B cell (primary cell): Measurements from ENCODE around the gene FAM237A. TPM values are rescaled to one million over a fixed set of nuclear protein-coding genes. Genes with fewer than 3 reads are reported as not detected.

ENCODE experiments used
- ATAC-seq: fragments of 200-7000 bp; cut with Tn5 transposase; one replicate; pipeline ENCODE4 v1.10.0; 2021; ENCODE audit warnings: low read depth, mild to moderate bottlenecking, moderate number of reproducible peaks, moderate library complexity
- CTCF ChIA-PET: fragments of 350-600 bp; sonication (Branson Sonifier 250); formaldehyde crosslinking; loops from one replicate; lab custom pipeline; 2021; ENCODE audit warnings: antibody characterized with exemption, inconsistent platforms; lab: Charles Lee
- POLR2A ChIA-PET: fragments of 350-600 bp; sonication (Branson Sonifier 250); formaldehyde crosslinking; loops from one replicate; lab custom pipeline; 2021; ENCODE audit warnings: antibody characterized with exemption; lab: Charles Lee
- DNase-seq: peaks from one replicate; pipeline ENCODE4 v3.0.0; 2013
- H2AFZ ChIP-seq: 2 replicates; pipeline ENCODE4 v1.6.1; 2012; ENCODE audit warnings: mild to moderate bottlenecking, low read depth, low read length; ENCODE audit not compliant: insufficient read depth, poor library complexity, severe bottlenecking
- H3K27ac ChIP-seq, 2 donors: 1 replicate in 1 of 2; 2 replicates in 1 of 2; pipeline ENCODE4 v1.5.1; 2012 to 2013; ENCODE audit warnings: low read length in 2 of 2, mild to moderate bottlenecking in 2 of 2, moderate library complexity in 1 of 2
- H3K27me3 ChIP-seq, 4 experiments: fragments of 200-600 bp in 1 of 4; sonication (generic) in 1 of 4; replicated peaks in 1 of 4; 1 replicate in 2 of 4; 2 replicates in 2 of 4; pipeline versions ENCODE4 v1.6.1 to v1.7.0; 2013 to 2016; ENCODE audit warnings: low read length in 3 of 4, mild to moderate bottlenecking in 2 of 4, mixed read lengths in 1 of 4, moderate library complexity in 1 of 4; ENCODE audit not compliant: insufficient read depth in 4 of 4, control insufficient read depth in 3 of 4; ENCODE audit errors: control extremely low read depth in 1 of 4
- H3K36me3 ChIP-seq, 2 experiments: replicated peaks in 1 of 2; 1 replicate in 1 of 2; 2 replicates in 1 of 2; pipeline versions ENCODE4 v1.6.1 to v1.7.1; 2013; ENCODE audit warnings: low read length in 1 of 2; ENCODE audit not compliant: insufficient read depth in 2 of 2, control insufficient read depth in 1 of 2; ENCODE audit errors: control extremely low read depth in 1 of 2, extremely low read depth in 1 of 2
- H3K4me1 ChIP-seq, 2 donors: fragments of 200-600 bp in 1 of 2; sonication (generic) in 1 of 2; 1 replicate in 1 of 2; 2 replicates in 1 of 2; pipeline versions ENCODE4 v1.5.1 to v1.6.1; 2013 to 2017; ENCODE audit warnings: low read length in 2 of 2; ENCODE audit not compliant: control insufficient read depth in 2 of 2, insufficient read depth in 2 of 2
- H3K4me2 ChIP-seq: replicated peaks from 2 replicates; pipeline ENCODE3; 2012; ENCODE audit warnings: mild to moderate bottlenecking, low read depth, low read length; ENCODE audit not compliant: poor library complexity, severe bottlenecking
- H3K4me3 ChIP-seq, 5 experiments: fragments of 200-600 bp in 1 of 5; sonication (generic) in 1 of 5; 1 replicate in 3 of 5; 2 replicates in 2 of 5; pipeline versions ENCODE4 v1.5.1 to v1.7.0; 2011 to 2016; ENCODE audit warnings: low read length in 4 of 5, mild to moderate bottlenecking in 4 of 5, low read depth in 2 of 5, control low read depth in 1 of 5, moderate library complexity in 1 of 5; ENCODE audit not compliant: insufficient read depth in 1 of 5; ENCODE audit errors: control extremely low read depth in 1 of 5, extremely low read depth in 1 of 5
- H3K79me2 ChIP-seq: fragments of 200-600 bp; sonication (generic); one replicate; pipeline ENCODE4 v1.6.0; 2016; ENCODE audit warnings: low read length; ENCODE audit not compliant: control insufficient read depth, insufficient read depth
- H3K9ac ChIP-seq: fragments of 200-600 bp; sonication (generic); 2 replicates; pipeline ENCODE4 v1.6.1; 2017; ENCODE audit warnings: mild to moderate bottlenecking, low read length, moderate library complexity
- H3K9me3 ChIP-seq, 3 donors: one replicate each; pipeline versions ENCODE4 v1.6.1 to v1.7.1; 2013; ENCODE audit warnings: low read length in 2 of 3; ENCODE audit not compliant: control insufficient read depth in 2 of 3, insufficient read depth in 1 of 3; ENCODE audit errors: control extremely low read depth in 1 of 3
- H4K20me1 ChIP-seq: 2 replicates; pipeline ENCODE4 v1.6.0; 2012; ENCODE audit warnings: mild to moderate bottlenecking, low read length; ENCODE audit not compliant: insufficient read depth, control insufficient read depth, poor library complexity, severe bottlenecking
- H3K27ac Mint-ChIP-seq: one replicate; pipeline ENCODE4 v1.8.0; 2021; ENCODE audit warnings: mixed read lengths
- H3K27me3 Mint-ChIP-seq: one replicate; pipeline ENCODE4 v1.8.0; 2021; ENCODE audit warnings: mixed read lengths
- H3K4me1 Mint-ChIP-seq: one replicate; pipeline ENCODE4 v1.8.0; 2021; ENCODE audit warnings: mixed read lengths
- H3K4me3 Mint-ChIP-seq: one replicate; pipeline ENCODE4 v1.8.0; 2021; ENCODE audit warnings: mixed read lengths
- H3K9me3 Mint-ChIP-seq: one replicate; pipeline ENCODE4 v1.8.0; 2022; ENCODE audit warnings: mixed read lengths; ENCODE audit not compliant: insufficient read depth
- EZH2 ChIP-seq: IDR thresholded peaks from 2 replicates; pipeline ENCODE4 v1.6.1; 2012; ENCODE audit warnings: borderline replicate concordance, low read depth, mild to moderate bottlenecking, moderate library complexity, low read length; ENCODE audit not compliant: insufficient read depth, poor library complexity, severe bottlenecking
- WGBS: methylation state at CpG from one replicate; pipeline ENCODE4 v1.1.5; 2013; ENCODE audit warnings: missing lambda C conversion rate; ENCODE audit not compliant: insufficient coverage; 5-methylcytosine and 5-hydroxymethylcytosine counted together
- intact Hi-C: fragments of 100-400 bp; cut with micrococcal nuclease; formaldehyde crosslinking; loops from one replicate; pipeline ENCODE4 v1.10.0; 2022
- polyA plus RNA-seq: library from polyadenylated mRNA; depleted of rRNA; stranded (reverse); fragments of >200 nt; gene quantifications from 2 replicates; pipeline ENCODE4 v1.2.3, GENCODE V29; 2012
- total RNA-seq, 2 donors: library from RNA; stranded (reverse); fragments of 120-200 nt in 1 of 2; gene quantifications; 1 replicate in 1 of 2; 2 replicates in 1 of 2; pipeline versions ENCODE4 v1.2.3 to v1.2.4, GENCODE V29; 2013 to 2022
- TF ChIP-seq, protein P1 (sequence below): fragments of 200-600 bp; IDR thresholded peaks from one replicate; pipeline ENCODE4 v1.8.0; 2022; ENCODE audit warnings: antibody characterized with exemption, mild to moderate bottlenecking

Gene FAM237A
- total and polyA plus RNA-seq, 2 donors (not counting 1 experiment from before 2014, with no cell fraction given), result not detected

DNA sequence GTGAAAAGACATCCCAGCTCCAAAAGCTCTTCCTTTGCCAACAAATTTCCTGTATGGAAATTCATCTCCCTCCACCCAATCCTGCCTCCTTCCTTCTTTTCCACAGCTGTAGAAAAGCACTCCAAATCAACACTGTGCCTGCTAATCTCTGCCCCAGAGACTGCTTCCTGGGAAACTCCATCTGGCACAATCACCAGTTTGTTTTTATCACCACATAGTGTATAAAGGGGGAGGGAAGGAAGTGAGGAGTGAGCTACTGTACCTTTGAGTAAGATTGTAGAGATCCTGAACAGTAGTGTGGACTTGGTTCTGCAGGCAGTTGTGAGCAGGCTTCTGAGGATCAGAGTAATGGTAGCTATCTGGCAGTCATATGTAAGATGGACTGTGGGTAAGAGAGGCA, 14.7 kb upstream of the FAM237A start:
- ChIA-PET POLR2A (no interaction called here), CTCF (no interaction called here)
- no peaks in the 10 kb centered on the region for H3K27me3 ChIP-seq
- Mint-ChIP-seq H3K27me3 (peaks cover 19% of the 10 kb centered on the region), H3K9me3 (no peaks in the 10 kb centered on the region), H3K4me3 (no peak overlapping the region), H3K4me1 (no peaks in the 10 kb centered on the region), H3K27ac (no peak overlapping the region)
- no peaks in the 10 kb centered on the region for H4K20me1 ChIP-seq
- H3K4me3 ChIP-seq, result no peak overlapping the region
- no peaks in the 10 kb centered on the region for H3K79me2 ChIP-seq
- H3K36me3 ChIP-seq, result no peaks in the 10 kb centered on the region
- TF ChIP-seq, protein P1, sequence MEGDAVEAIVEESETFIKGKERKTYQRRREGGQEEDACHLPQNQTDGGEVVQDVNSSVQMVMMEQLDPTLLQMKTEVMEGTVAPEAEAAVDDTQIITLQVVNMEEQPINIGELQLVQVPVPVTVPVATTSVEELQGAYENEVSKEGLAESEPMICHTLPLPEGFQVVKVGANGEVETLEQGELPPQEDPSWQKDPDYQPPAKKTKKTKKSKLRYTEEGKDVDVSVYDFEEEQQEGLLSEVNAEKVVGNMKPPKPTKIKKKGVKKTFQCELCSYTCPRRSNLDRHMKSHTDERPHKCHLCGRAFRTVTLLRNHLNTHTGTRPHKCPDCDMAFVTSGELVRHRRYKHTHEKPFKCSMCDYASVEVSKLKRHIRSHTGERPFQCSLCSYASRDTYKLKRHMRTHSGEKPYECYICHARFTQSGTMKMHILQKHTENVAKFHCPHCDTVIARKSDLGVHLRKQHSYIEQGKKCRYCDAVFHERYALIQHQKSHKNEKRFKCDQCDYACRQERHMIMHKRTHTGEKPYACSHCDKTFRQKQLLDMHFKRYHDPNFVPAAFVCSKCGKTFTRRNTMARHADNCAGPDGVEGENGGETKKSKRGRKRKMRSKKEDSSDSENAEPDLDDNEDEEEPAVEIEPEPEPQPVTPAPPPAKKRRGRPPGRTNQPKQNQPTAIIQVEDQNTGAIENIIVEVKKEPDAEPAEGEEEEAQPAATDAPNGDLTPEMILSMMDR, result no peak
- TF ChIP-seq EZH2, result no peak
- no peak overlapping the region for H3K27ac ChIP-seq
- no peak overlapping the region for H3K9ac ChIP-seq
- no peak overlapping the region for H3K4me2 ChIP-seq
- ATAC-seq, result no peak
- H3K9me3 ChIP-seq, result no peaks in the 10 kb centered on the region
- DNase-seq, result no peak
- no peak overlapping the region for H2AFZ ChIP-seq
- no peaks in the 10 kb centered on the region for H3K4me1 ChIP-seq
- intact Hi-C loops, result no loop called here

DNA sequence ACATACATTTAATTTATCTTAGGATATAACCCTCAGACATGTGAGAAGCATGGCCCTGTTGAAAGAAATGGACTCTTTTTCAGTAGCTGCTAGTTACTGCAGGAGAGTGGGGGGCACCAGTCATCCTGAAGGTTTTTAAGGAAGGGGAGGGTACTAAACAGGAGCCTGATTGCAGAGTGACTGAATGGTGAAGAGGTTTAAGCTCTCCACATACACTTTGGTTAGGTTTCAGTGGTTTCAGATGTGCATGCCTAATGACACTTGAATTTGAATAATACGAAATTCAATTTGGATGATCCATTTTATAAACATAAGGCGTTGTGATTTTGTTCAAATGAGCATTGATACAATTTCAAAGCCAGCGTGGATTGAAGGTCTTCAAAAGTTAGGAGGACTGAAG, 10.9 kb upstream of the FAM237A start:
- Histone ChIP-seq H3K9ac (no peak overlapping the region), H3K79me2 (no peaks in the 10 kb centered on the region), H2AFZ (no peak overlapping the region), H3K27me3 (no peaks in the 10 kb centered on the region), H3K36me3 (no peaks in the 10 kb centered on the region), H3K9me3 (no peaks in the 10 kb centered on the region), H3K4me1 (no peaks in the 10 kb centered on the region), H4K20me1 (no peaks in the 10 kb centered on the region), H3K27ac (no peak overlapping the region), H3K4me2 (no peak overlapping the region), H3K4me3 (no peak overlapping the region)
- ATAC-seq (no peak), DNase-seq (no peak)
- Mint-ChIP-seq H3K27me3 (peaks cover 19% of the 10 kb centered on the region), H3K4me1 (no peaks in the 10 kb centered on the region), H3K9me3 (no peaks in the 10 kb centered on the region), H3K4me3 (no peak overlapping the region), H3K27ac (no peak overlapping the region)
- TF ChIP-seq, protein P1, result no peak
- no peak for TF ChIP-seq EZH2
- ChIA-PET CTCF (no interaction called here), POLR2A (no interaction called here)
- intact Hi-C loops, result no loop called here
- no CpG with 5 or more reads among the region's 3 CpGs for WGBS
